HG02973 (cell line): ENCODE measurements around the gene PPFIA2.

Source experiments
- ATAC-seq: cut with Tn5 transposase; IDR thresholded peaks from one replicate; pipeline ENCODE4 v1.9.1; 2021; ENCODE audit warnings: moderate library complexity; ENCODE audit not compliant: unreplicated experiment

Gene PPFIA2

GRCh38 chr12:81288651-81289050, 470.5 kb downstream of the PPFIA2 start:
- no peak for ATAC-seq

GRCh38 chr12:81284137-81284536, 475.0 kb downstream of the PPFIA2 start:
- no peak for ATAC-seq

GRCh38 chr12:81274637-81275529, 484.3 kb downstream of the PPFIA2 start:
- ATAC-seq: no peak

- ATAC-seq: no peak
Observed at GRCh38 chr12:81270385-81270784, 488.8 kb downstream of the PPFIA2 start.

GRCh38 chr12:81263072-81263471, 496.1 kb downstream of the PPFIA2 start:
- no peak for ATAC-seq

- ATAC-seq: no peak
Observed at GRCh38 chr12:81261508-81262207, 497.5 kb downstream of the PPFIA2 start.

GRCh38 chr12:81259360-81259759, 499.8 kb downstream of the PPFIA2 start:
- no peak for ATAC-seq

GRCh38 chr12:81257947-81258551, 501.1 kb downstream of the PPFIA2 start:
- no peak for ATAC-seq

GRCh38 chr12:81255947-81256346, 503.2 kb downstream of the PPFIA2 start:
- ATAC-seq: no peak

- ATAC-seq: no peak
Observed at GRCh38 chr12:81255456-81255855, 503.7 kb downstream of the PPFIA2 start.

- ATAC-seq: no peak
Observed at GRCh38 chr12:81253360-81253759, 505.8 kb downstream of the PPFIA2 start.

GRCh38 chr12:81252228-81252627, 506.9 kb downstream of the PPFIA2 start:
- no peak for ATAC-seq

GRCh38 chr12:81249976-81250375, 509.2 kb downstream of the PPFIA2 start:
- ATAC-seq: no peak

GRCh38 chr12:81245907-81246570, 513.1 kb downstream of the PPFIA2 start:
- ATAC-seq: no peak

- no peak for ATAC-seq
Observed at GRCh38 chr12:81245458-81245857, 513.7 kb downstream of the PPFIA2 start.

- no peak for ATAC-seq
Observed at GRCh38 chr12:81231574-81232368, 527.4 kb downstream of the PPFIA2 start.

- no peak for ATAC-seq
Observed at GRCh38 chr12:81229759-81230158, 529.4 kb downstream of the PPFIA2 start.

GRCh38 chr12:81224626-81225025, 534.5 kb downstream of the PPFIA2 start:
- no peak for ATAC-seq

- ATAC-seq: no peak
Observed at GRCh38 chr12:81222846-81223592, 536.1 kb downstream of the PPFIA2 start.

GRCh38 chr12:81221681-81222080, 537.5 kb downstream of the PPFIA2 start:
- no peak for ATAC-seq
